Measurements from ENCODE around the gene PTGS2. TPM values are rescaled to one million over a fixed set of nuclear protein-coding genes. Genes with fewer than 3 reads are reported as not detected.
A peak's percentile ranks its signal among the peaks of the same experiment; 100 is the strongest.

PTGS2 gene
- 11.5 TPM for total RNA-seq

- intact Hi-C loops (cut with DNase I): no loop called here
- Histone ChIP-seq H3K27me3 (no peaks in the 10 kb centered on the region), H3K36me3 (peaks cover 0 to 4% of the 10 kb centered on the region in 2 donors), H3K4me3 (peak within 1 kb of the TSS; percentile 59 to 74), H3K4me1 (no peaks in the 10 kb centered on the region), H3K9me3 (no peaks in the 10 kb centered on the region), H3K27ac (peak within 1 kb of the TSS; percentile 80)
- DNase-seq (ENCODE audit: extremely low spot score in 2 of 2): peak in 1 of 2 donors; percentile 95
- peak; percentile 67 to 95 for TF ChIP-seq POLR2AphosphoS5 (IDR thresholded peaks at IDR 0.05; ENCODE audit: insufficient read depth in 1 of 2, low read depth in 1 of 2)
- peak in 1 of 2 donors; percentile 74 for TF ChIP-seq POLR2A (IDR thresholded peaks at IDR 0.05)
- peak in 2 of 3 experiments; percentile 26 to 49 for TF ChIP-seq CTCF (IDR thresholded peaks at IDR 0.05)
These were observed at the start of gene PTGS2 for GRCh38 chr1:186680245-186681061. TSS of gene PTGS2 (minus strand) at chr1:186680423. CDS start at chr1:186680290, 133 bp downstream.

- TF ChIP-seq CTCF (IDR thresholded peaks at IDR 0.05) (peak in 1 of 3 experiments; percentile 32), POLR2A (IDR thresholded peaks at IDR 0.05) (no peak)
- no peak for DNase-seq (ENCODE audit: extremely low spot score in 2 of 2)
- Histone ChIP-seq H3K4me3 (no peak overlapping the region), H3K4me1 (no peaks in the 10 kb centered on the region), H3K27ac (no peak overlapping the region), H3K36me3 (no peaks in the 10 kb centered on the region), H3K27me3 (no peaks in the 10 kb centered on the region), H3K9me3 (no peaks in the 10 kb centered on the region)
- intact Hi-C loops (cut with DNase I): no loop called here
These were observed 42.6 kb upstream of the PTGS2 start for GRCh38 chr1:186722711-186723309.

GRCh38 chr1:186717286-186717685 lies 37.1 kb upstream of the PTGS2 start:
- Histone ChIP-seq H3K4me1 (no peaks in the 10 kb centered on the region), H3K9me3 (no peaks in the 10 kb centered on the region), H3K36me3 (no peaks in the 10 kb centered on the region), H3K27me3 (no peaks in the 10 kb centered on the region), H3K27ac (no peak overlapping the region), H3K4me3 (no peak overlapping the region)
- intact Hi-C loops (cut with DNase I): no loop called here
- TF ChIP-seq POLR2AphosphoS5 (IDR thresholded peaks at IDR 0.05; ENCODE audit: insufficient read depth in 1 of 2, low read depth in 1 of 2) (no peak), POLR2A (IDR thresholded peaks at IDR 0.05) (no peak), CTCF (IDR thresholded peaks at IDR 0.05) (no peak)
- DNase-seq (ENCODE audit: extremely low spot score in 2 of 2): no peak

DNA sequence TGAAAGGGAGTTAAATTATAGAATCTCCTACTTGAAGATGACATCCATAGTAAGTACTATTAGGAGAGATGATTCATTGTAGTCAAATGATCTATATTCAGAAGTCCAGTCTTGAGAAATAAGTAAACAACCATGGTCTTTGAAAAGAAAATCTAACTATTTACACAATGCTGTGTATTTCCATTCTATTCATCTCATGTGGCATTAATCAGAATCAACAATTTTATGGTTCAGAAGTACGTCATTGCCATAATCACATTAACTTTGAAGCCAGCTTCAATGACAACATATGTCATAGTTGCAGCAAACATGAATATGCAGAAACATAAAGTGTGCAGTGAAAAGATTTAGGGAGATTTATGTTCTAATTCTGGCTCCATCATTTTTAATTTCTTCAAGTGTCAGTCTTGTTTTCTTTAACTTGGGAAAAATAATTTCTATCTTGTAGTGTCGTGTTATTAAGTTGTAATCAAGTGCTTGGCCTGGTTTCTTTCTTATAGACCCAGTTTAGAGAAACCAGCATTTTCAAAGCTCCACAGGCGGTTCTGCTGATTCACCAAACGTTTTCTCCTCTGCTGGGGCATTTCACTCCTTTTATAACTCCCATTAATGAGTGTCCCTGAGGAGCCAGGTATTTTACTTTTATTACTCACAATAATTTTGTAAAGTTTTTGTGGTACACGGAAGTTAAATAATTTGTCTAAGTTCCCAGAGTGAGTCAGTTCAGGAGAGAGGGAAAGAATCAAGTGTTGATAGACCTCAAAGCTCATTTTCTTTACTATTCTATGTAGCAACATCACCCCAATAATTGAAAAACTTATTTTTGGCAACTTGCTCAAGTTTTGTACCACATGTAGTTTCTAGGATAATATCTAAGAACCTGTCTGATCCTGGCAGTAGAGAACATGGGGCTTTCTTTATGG lies 35.9 kb upstream of the PTGS2 start:
- no peaks in the 10 kb centered on the region for H3K27me3 ChIP-seq
- no peaks in the 10 kb centered on the region for H3K4me1 ChIP-seq
- TF ChIP-seq POLR2A (IDR thresholded peaks at IDR 0.05): no peak
- no peak for TF ChIP-seq POLR2AphosphoS5 (IDR thresholded peaks at IDR 0.05; ENCODE audit: insufficient read depth in 1 of 2, low read depth in 1 of 2)
- H3K27ac ChIP-seq: peak overlapping the region; percentile 2
- DNase-seq (ENCODE audit: extremely low spot score in 2 of 2): no peak
- no peak overlapping the region for H3K4me3 ChIP-seq
- intact Hi-C loops (cut with DNase I): no loop called here
- no peaks in the 10 kb centered on the region for H3K9me3 ChIP-seq
- H3K36me3 ChIP-seq: no peaks in the 10 kb centered on the region

GRCh38 chr1:186710696-186711095 lies 30.5 kb upstream of the PTGS2 start:
- H3K27me3 ChIP-seq: no peaks in the 10 kb centered on the region
- no peak for DNase-seq (ENCODE audit: extremely low spot score in 2 of 2)
- no peak overlapping the region for H3K27ac ChIP-seq
- no peaks in the 10 kb centered on the region for H3K9me3 ChIP-seq
- TF ChIP-seq POLR2AphosphoS5 (IDR thresholded peaks at IDR 0.05; ENCODE audit: insufficient read depth in 1 of 2, low read depth in 1 of 2): no peak
- TF ChIP-seq CTCF (IDR thresholded peaks at IDR 0.05): no peak
- TF ChIP-seq POLR2A (IDR thresholded peaks at IDR 0.05): no peak
- no peaks in the 10 kb centered on the region for H3K4me1 ChIP-seq
- no peaks in the 10 kb centered on the region for H3K36me3 ChIP-seq
- intact Hi-C loops (cut with DNase I): no loop called here
- no peak overlapping the region for H3K4me3 ChIP-seq

All from vagina (tissue), 2 donors.